RWPE2 (cell line): ENCODE measurements around the gene AKR1B1.

ENCODE experiments used
- ATAC-seq: fragments of 200-7000 bp; cut with Tn5 transposase; 3 replicates; pipeline ENCODE4 v1.9.1; 2021; ENCODE audit warnings: low read depth
- DNase-seq: peaks from one replicate; pipeline ENCODE4 v3.0.0-alpha.2; 2020; ENCODE audit warnings: low spot score
- H3K27ac ChIP-seq: fragments of 450-650 bp; 2 replicates; pipeline ENCODE4 v1.5.1; 2017; ENCODE audit warnings: mild to moderate bottlenecking; ENCODE audit not compliant: poor library complexity, severe bottlenecking
- H3K27me3 ChIP-seq: fragments of 250-450 bp; sonication (Bioruptor Pico); 2 replicates; pipeline ENCODE4 v1.5.1; 2021; ENCODE audit warnings: mild to moderate bottlenecking, moderate library complexity; ENCODE audit not compliant: insufficient read depth, poor library complexity, severe bottlenecking
- H3K36me3 ChIP-seq: fragments of 250-450 bp; sonication (Bioruptor Pico); 2 replicates; pipeline ENCODE4 v1.5.1; 2020; ENCODE audit warnings: low read depth, mild to moderate bottlenecking, moderate library complexity
- H3K4me1 ChIP-seq: fragments of 250-450 bp; sonication (Bioruptor Pico); 2 replicates; pipeline ENCODE4 v1.5.1; 2021; ENCODE audit warnings: mild to moderate bottlenecking, moderate library complexity; ENCODE audit not compliant: insufficient read depth, poor library complexity, severe bottlenecking
- H3K4me3 ChIP-seq: fragments of 250-450 bp; sonication (Bioruptor Pico); 2 replicates; pipeline ENCODE4 v1.5.1; 2021; ENCODE audit warnings: mild to moderate bottlenecking, moderate library complexity; ENCODE audit not compliant: severe bottlenecking
- H3K9me3 ChIP-seq: fragments of 250-450 bp; sonication (Bioruptor Pico); 2 replicates; pipeline ENCODE4 v1.5.1; 2021; ENCODE audit warnings: mild to moderate bottlenecking, moderate library complexity; ENCODE audit not compliant: severe bottlenecking
- CTCF ChIP-seq: fragments of 450-650 bp; IDR thresholded peaks from one replicate; pipeline ENCODE4 v1.5.1; 2017; ENCODE audit warnings: mild to moderate bottlenecking, moderate library complexity; ENCODE audit not compliant: poor library complexity, severe bottlenecking

Gene AKR1B1

GRCh38 chr7:134461916-134462315 lies 3.0 kb upstream of the AKR1B1 start:
- H3K27me3 ChIP-seq: no peaks in the 10 kb centered on the region
- H3K36me3 ChIP-seq: peaks cover 8% of the 10 kb centered on the region; the same call in 1 of the 2 replicates
- no peak for TF ChIP-seq CTCF
- no peak overlapping the region for H3K4me3 ChIP-seq
- peaks cover 12% of the 10 kb centered on the region for H3K9me3 ChIP-seq
- no peak for DNase-seq
- no peak overlapping the region for H3K27ac ChIP-seq
- peaks cover 7% of the 10 kb centered on the region for H3K4me1 ChIP-seq
- no peak for ATAC-seq

- peaks cover 16% of the 10 kb centered on the region; the same call in 1 of the 2 replicates for H3K36me3 ChIP-seq
- no peak for ATAC-seq
- no peak overlapping the region for H3K4me3 ChIP-seq
- TF ChIP-seq CTCF: no peak
- peaks cover 7% of the 10 kb centered on the region for H3K4me1 ChIP-seq
- no peak overlapping the region for H3K27ac ChIP-seq
- H3K27me3 ChIP-seq: no peaks in the 10 kb centered on the region
- DNase-seq: no peak
- peaks cover 6% of the 10 kb centered on the region for H3K9me3 ChIP-seq
Measured at GRCh38 chr7:134459981-134460380, 1.1 kb upstream of the AKR1B1 start.

- TF ChIP-seq CTCF: no peak
- peaks cover 16% of the 10 kb centered on the region; the same call in 1 of the 2 replicates for H3K36me3 ChIP-seq
- no peak for DNase-seq
- no peaks in the 10 kb centered on the region for H3K27me3 ChIP-seq
- peaks cover 7% of the 10 kb centered on the region for H3K4me1 ChIP-seq
- ATAC-seq: peak; percentile 56
- H3K4me3 ChIP-seq: peak overlapping the region; percentile 92
- no peaks in the 10 kb centered on the region for H3K9me3 ChIP-seq
- peak overlapping the region; percentile 28 for H3K27ac ChIP-seq
Measured at GRCh38 chr7:134458341-134458805, 527 bp downstream of the AKR1B1 start.

- Histone ChIP-seq H3K4me1 (peaks cover 7% of the 10 kb centered on the region), H3K27me3 (no peaks in the 10 kb centered on the region), H3K36me3 (peaks cover 16% of the 10 kb centered on the region; the same call in 1 of the 2 replicates), H3K27ac (no peak overlapping the region), H3K4me3 (no peak overlapping the region), H3K9me3 (no peaks in the 10 kb centered on the region)
- DNase-seq (no peak), ATAC-seq (no peak)
- TF ChIP-seq CTCF: no peak
Measured at GRCh38 chr7:134457210-134457609, 1.7 kb downstream of the AKR1B1 start.

- ATAC-seq (no peak), DNase-seq (no peak)
- TF ChIP-seq CTCF: no peak
- H3K4me3 ChIP-seq: no peak overlapping the region
- H3K36me3 ChIP-seq: peaks cover 34% of the 10 kb centered on the region
- H3K4me1 ChIP-seq: peaks cover under 1% of the 10 kb centered on the region
- H3K9me3 ChIP-seq: no peaks in the 10 kb centered on the region
- H3K27ac ChIP-seq: no peak overlapping the region
- H3K27me3 ChIP-seq: no peaks in the 10 kb centered on the region
Measured at GRCh38 chr7:134454277-134454676, 4.6 kb downstream of the AKR1B1 start.
